Mucosa of gallbladder (tissue), 1 donor: Measurements from ENCODE around the gene LCN10. TPM values are rescaled to one million over a fixed set of nuclear protein-coding genes. Genes with fewer than 3 reads are reported as not detected.

ENCODE experiments used
- DNase-seq: peaks from one replicate; pipeline ENCODE4 v3.0.0-alpha.2; 2020; ENCODE audit warnings: low spot score
- total RNA-seq: library from RNA; stranded (reverse); gene quantifications from one replicate; pipeline ENCODE4 v1.2.1, GENCODE V29; 2021
- donor health status: DM: no; HTN: no; CAD: no.

Gene LCN10
- total RNA-seq, 1 donor from 2014 or later, result 11.4 TPM

DNA sequence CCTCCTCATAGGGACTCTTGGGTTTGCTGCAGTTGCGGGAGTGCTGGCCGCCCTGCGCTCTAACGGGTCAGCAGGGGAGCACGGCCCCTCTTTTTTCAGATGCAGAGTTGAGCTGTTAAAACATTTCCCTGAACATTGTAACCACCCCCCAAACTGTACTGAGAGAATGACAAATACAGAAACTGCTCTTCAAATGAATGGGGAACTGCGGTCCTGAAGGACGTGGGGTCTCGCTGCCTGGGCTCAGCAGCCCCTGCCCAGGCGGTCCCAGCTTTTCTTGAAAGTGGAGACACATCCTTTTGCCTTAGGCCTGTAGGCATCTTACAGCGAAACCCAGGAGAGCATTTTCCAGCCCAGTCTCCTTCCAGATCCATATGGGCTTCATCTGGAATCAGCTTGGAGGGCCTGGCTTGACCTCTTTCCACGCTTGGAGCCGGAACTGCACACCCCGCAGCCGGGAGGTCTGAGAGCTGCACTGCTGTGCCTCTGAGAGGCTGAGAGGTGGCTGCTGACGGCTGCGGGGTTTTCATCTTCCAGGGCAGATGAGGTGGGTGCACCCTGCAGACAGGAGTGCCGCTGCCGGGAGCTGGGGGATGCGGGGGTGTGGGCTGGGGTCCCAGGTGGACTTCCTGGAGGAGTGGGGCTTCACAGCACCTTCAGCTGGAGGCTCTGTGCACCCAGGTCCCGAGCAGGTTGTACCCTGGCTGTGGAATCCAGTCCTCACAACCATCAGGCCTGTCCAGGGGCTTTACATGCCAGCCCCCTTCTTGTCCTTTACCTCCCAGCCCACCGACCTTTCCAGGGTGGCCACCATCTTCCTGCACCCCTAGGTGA is 54.2 kb downstream of the LCN10 start:
- DNase-seq, result no peak

Other genes with a start within 250 kb of the LCN10 start
- 51.6 TPM for gene NOTCH1, start 196.9 kb downstream of the LCN10 start, total RNA-seq
- gene EGFL7, start 80.0 kb downstream of the LCN10 start, total RNA-seq, result 62.2 TPM
- gene AGPAT2, start 55.5 kb downstream of the LCN10 start, total RNA-seq, result 81.7 TPM
- gene DIPK1B, start 30.4 kb downstream of the LCN10 start, total RNA-seq, result 8.8 TPM
- gene LCN6, start 5.6 kb upstream of the LCN10 start, total RNA-seq, result 12.8 TPM
- gene LCN8, start 15.3 kb upstream of the LCN10 start, total RNA-seq, result not detected
- gene LCN15, start 21.6 kb upstream of the LCN10 start, total RNA-seq, result not detected
- gene TMEM141, start 48.4 kb upstream of the LCN10 start, total RNA-seq, result 81.3 TPM
- gene CCDC183, start 53.4 kb upstream of the LCN10 start, total RNA-seq, result 2.3 TPM
- 91.0 TPM for gene RABL6, start 65.0 kb upstream of the LCN10 start, total RNA-seq
- gene AJM1, start 99.5 kb upstream of the LCN10 start, total RNA-seq, result 19.4 TPM
- gene PHPT1, start 106.5 kb upstream of the LCN10 start, total RNA-seq, result 150 TPM
- 38.6 TPM for gene MAMDC4, start 109.4 kb upstream of the LCN10 start, total RNA-seq
- gene EDF1, start 123.4 kb upstream of the LCN10 start, total RNA-seq, result 342 TPM
- gene TRAF2, start 143.6 kb upstream of the LCN10 start, total RNA-seq, result 19.6 TPM
- 144 TPM for gene FBXW5, start 201.8 kb upstream of the LCN10 start, total RNA-seq
- gene C8G, start 202.3 kb upstream of the LCN10 start, total RNA-seq, result 110 TPM
- gene LCN12, start 209.3 kb upstream of the LCN10 start, total RNA-seq, result 10.0 TPM
- gene PTGDS, start 234.6 kb upstream of the LCN10 start, total RNA-seq, result 481 TPM
- 0.92 TPM for gene LCNL1, start 240.1 kb upstream of the LCN10 start, total RNA-seq
- 51.2 TPM for gene PAXX, start 249.5 kb upstream of the LCN10 start, total RNA-seq